Endodermal cell (in vitro differentiated cells): ENCODE results near the gene SLC66A2. TPM values are rescaled to one million over a fixed set of nuclear protein-coding genes. Genes with fewer than 3 reads are reported as not detected.

ENCODE experiments used
- DNase-seq: peaks from one replicate; pipeline ENCODE4 v3.0.0-alpha.2; 2017
- H3K27ac ChIP-seq: 2 replicates; pipeline ENCODE4 v1.5.1; 2013; ENCODE audit warnings: mild to moderate bottlenecking, low read depth, low read length, moderate library complexity
- H3K27me3 ChIP-seq: 2 replicates; pipeline ENCODE4 v1.6.1; 2013; ENCODE audit warnings: mild to moderate bottlenecking, low read length, moderate library complexity; ENCODE audit not compliant: insufficient read depth, control insufficient read depth, poor library complexity, severe bottlenecking
- H3K36me3 ChIP-seq: 2 replicates; pipeline ENCODE4 v1.7.0; 2013; ENCODE audit warnings: mild to moderate bottlenecking, low read length, moderate library complexity; ENCODE audit not compliant: control insufficient read depth, insufficient read depth
- H3K4me1 ChIP-seq: one replicate; pipeline ENCODE4 v1.7.0; 2013; ENCODE audit warnings: low read length; ENCODE audit not compliant: control insufficient read depth, insufficient read depth
- H3K4me3 ChIP-seq: 2 replicates; pipeline ENCODE4 v1.5.1; 2013; ENCODE audit warnings: mild to moderate bottlenecking, low read length, moderate library complexity
- H3K9ac ChIP-seq: 2 replicates; pipeline ENCODE4 v1.6.1; 2013; ENCODE audit warnings: mild to moderate bottlenecking, low read length, moderate library complexity; ENCODE audit not compliant: poor library complexity, severe bottlenecking; ENCODE audit errors: extremely low read depth
- H3K9me3 ChIP-seq: 2 replicates; pipeline ENCODE4 v1.6.1; 2013; ENCODE audit warnings: mild to moderate bottlenecking, low read length, moderate library complexity; ENCODE audit not compliant: control insufficient read depth
- H3K27ac Mint-ChIP-seq: 2 replicates; pipeline ENCODE4 v1.8.0; 2020; ENCODE audit warnings: mixed read lengths
- H3K27me3 Mint-ChIP-seq: 2 replicates; pipeline ENCODE4 v1.8.0; 2021; ENCODE audit warnings: mild to moderate bottlenecking, mixed read lengths; ENCODE audit not compliant: insufficient read depth
- H3K36me3 Mint-ChIP-seq: 2 replicates; pipeline ENCODE4 v1.8.0; 2020; ENCODE audit warnings: low read depth, mixed read lengths
- H3K4me1 Mint-ChIP-seq: 2 replicates; pipeline ENCODE4 v1.8.0; 2020; ENCODE audit warnings: mixed read lengths
- H3K4me3 Mint-ChIP-seq: 2 replicates; pipeline ENCODE4 v1.8.0; 2020; ENCODE audit warnings: mild to moderate bottlenecking, moderate library complexity, mixed read lengths
- H3K9me3 Mint-ChIP-seq: 2 replicates; pipeline ENCODE4 v1.8.0; 2020; ENCODE audit warnings: mild to moderate bottlenecking, mixed read lengths
- CTCF ChIP-seq: fragments of 200-600 bp; sonication (generic); conservative IDR thresholded peaks from 2 replicates; pipeline ENCODE4 v1.5.0; 2021; ENCODE audit warnings: antibody characterized with exemption, mild to moderate bottlenecking
- WGBS, 2 experiments: methylation state at CpG; one replicate each; pipeline versions ENCODE4 v1.1.5 to v1.1.7; 2013; ENCODE audit warnings: missing lambda C conversion rate in 2 of 2, mixed read lengths in 1 of 2; ENCODE audit not compliant: insufficient coverage in 1 of 2, insufficient read length in 1 of 2; 5-methylcytosine and 5-hydroxymethylcytosine counted together
- total RNA-seq, 2 donors: library from RNA; stranded (reverse); fragmentation: NEBNext Ultra II Directional in 1 of 2; extraction: Animal tissue kit (Norgen Biotek cat#: 25700) in 1 of 2; gene quantifications; 2 replicates in 1 of 2; 3 replicates in 1 of 2; pipeline ENCODE4 v1.2.1, GENCODE V29; 2021

The SLC66A2 gene
- total RNA-seq, 2 donors from 2014 or later, result 30.3 to 32.4 TPM

- Histone ChIP-seq H3K4me1 (no peaks in the 10 kb centered on the region), H3K27me3 (no peaks in the 10 kb centered on the region), H3K9me3 (no peaks in the 10 kb centered on the region), H3K9ac (no peak overlapping the region), H3K4me3 (no peak overlapping the region), H3K36me3 (peaks cover 19% of the 10 kb centered on the region), H3K27ac (no peak overlapping the region)
- Mint-ChIP-seq H3K9me3 (peaks cover 5% of the 10 kb centered on the region), H3K4me3 (no peak overlapping the region), H3K36me3 (peaks cover 32% of the 10 kb centered on the region), H3K27me3 (no peaks in the 10 kb centered on the region), H3K27ac (no peak overlapping the region), H3K4me1 (no peaks in the 10 kb centered on the region)
- 100% methylated on average over 1 of the region's 1 CpG; no CpG with 5 or more reads in 1 of the 2 experiments for WGBS, 2 experiments
- no peak for TF ChIP-seq CTCF
- no peak for DNase-seq
Observed at GRCh38 chr18:79905993-79906392, 45.5 kb downstream of the SLC66A2 start.

- Histone ChIP-seq H3K9me3 (no peaks in the 10 kb centered on the region), H3K27me3 (no peaks in the 10 kb centered on the region), H3K36me3 (peaks cover 19% of the 10 kb centered on the region), H3K27ac (no peak overlapping the region), H3K4me1 (no peaks in the 10 kb centered on the region), H3K4me3 (no peak overlapping the region), H3K9ac (no peak overlapping the region)
- Mint-ChIP-seq H3K4me3 (no peak overlapping the region), H3K4me1 (no peaks in the 10 kb centered on the region), H3K36me3 (peaks cover 32% of the 10 kb centered on the region), H3K9me3 (peaks cover 6% of the 10 kb centered on the region), H3K27ac (no peak overlapping the region), H3K27me3 (peaks cover under 1% of the 10 kb centered on the region)
- WGBS, 2 experiments, result 94 to 97% methylated on average over 11 to 21 of the region's 21 CpGs
- no peak for TF ChIP-seq CTCF
- peak; percentile 36 for DNase-seq
Observed at GRCh38 chr18:79905389-79905911, 46.0 kb downstream of the SLC66A2 start.

GRCh38 chr18:79904357-79905147, 46.9 kb downstream of the SLC66A2 start:
- H3K4me1 Mint-ChIP-seq, result no peaks in the 10 kb centered on the region
- WGBS, 2 experiments, result 96 to 97% methylated on average over 12 to 27 of the region's 27 CpGs
- Histone ChIP-seq H3K9ac (no peak overlapping the region), H3K27me3 (no peaks in the 10 kb centered on the region), H3K36me3 (peaks cover 19% of the 10 kb centered on the region), H3K4me1 (no peaks in the 10 kb centered on the region), H3K9me3 (no peaks in the 10 kb centered on the region), H3K27ac (no peak overlapping the region), H3K4me3 (no peak overlapping the region)
- TF ChIP-seq CTCF, result no peak
- H3K27me3 Mint-ChIP-seq, result peaks cover 2% of the 10 kb centered on the region
- no peak overlapping the region for H3K4me3 Mint-ChIP-seq
- no peak for DNase-seq
- H3K27ac Mint-ChIP-seq, result no peak overlapping the region
- peaks cover 13% of the 10 kb centered on the region for H3K9me3 Mint-ChIP-seq
- H3K36me3 Mint-ChIP-seq, result peaks cover 37% of the 10 kb centered on the region
